Diencephalon (tissue), 1 donor: ENCODE measurements around the gene FLOT1. TPM values are rescaled to one million over a fixed set of nuclear protein-coding genes. Genes with fewer than 3 reads are reported as not detected.

Source experiments
- small RNA-seq: library from RNA; depleted of rRNA; stranded (forward); fragments of <200 nt; gene quantifications from one replicate; pipeline ENCODE3, GENCODE V24; 2014
- total RNA-seq: library from RNA; depleted of rRNA; stranded (reverse); fragments of >200 nt; gene quantifications from one replicate; pipeline ENCODE4 v1.2.3, GENCODE V29; 2014

FLOT1 gene, protein sequence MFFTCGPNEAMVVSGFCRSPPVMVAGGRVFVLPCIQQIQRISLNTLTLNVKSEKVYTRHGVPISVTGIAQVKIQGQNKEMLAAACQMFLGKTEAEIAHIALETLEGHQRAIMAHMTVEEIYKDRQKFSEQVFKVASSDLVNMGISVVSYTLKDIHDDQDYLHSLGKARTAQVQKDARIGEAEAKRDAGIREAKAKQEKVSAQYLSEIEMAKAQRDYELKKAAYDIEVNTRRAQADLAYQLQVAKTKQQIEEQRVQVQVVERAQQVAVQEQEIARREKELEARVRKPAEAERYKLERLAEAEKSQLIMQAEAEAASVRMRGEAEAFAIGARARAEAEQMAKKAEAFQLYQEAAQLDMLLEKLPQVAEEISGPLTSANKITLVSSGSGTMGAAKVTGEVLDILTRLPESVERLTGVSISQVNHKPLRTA
- total RNA-seq, result 62.5 TPM

DNA sequence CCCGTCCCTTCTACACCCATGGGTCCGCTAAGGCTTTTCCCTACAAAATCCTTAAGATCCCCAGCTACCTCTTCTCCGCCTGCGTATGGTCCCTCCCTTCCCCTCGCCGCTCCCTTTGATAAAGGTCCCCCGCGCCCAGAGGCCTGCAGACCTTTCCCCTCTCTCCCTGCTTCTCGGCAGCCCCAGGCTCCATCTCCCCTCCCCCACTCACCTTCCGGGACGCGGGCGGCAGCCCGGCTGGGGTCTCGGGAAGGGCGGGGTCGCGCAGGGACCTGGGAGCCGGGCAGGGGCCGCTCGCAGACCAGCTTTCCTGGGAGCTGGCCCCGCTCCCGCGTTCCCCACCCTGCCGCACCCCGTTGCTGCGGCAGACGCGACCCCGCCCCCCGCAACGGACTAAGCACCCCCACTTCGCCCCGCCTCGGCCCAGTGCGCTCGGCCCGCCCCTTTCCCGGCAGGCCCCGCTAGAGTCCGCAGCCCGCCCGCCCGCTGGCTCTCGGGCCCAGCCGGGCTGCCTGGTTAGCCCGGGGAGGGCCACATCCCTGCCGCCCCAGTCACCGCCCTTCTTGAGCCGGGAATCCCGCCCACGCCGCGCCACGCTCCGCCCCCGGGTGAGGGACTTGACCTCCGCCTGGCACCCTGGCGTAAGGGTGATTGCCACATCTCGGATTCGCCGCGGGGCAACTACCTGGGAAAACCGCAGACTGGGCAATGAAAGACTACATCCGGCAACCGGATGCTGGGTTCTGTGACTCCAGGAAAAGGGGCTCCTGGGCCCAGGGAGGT is at the start of gene FLOT1:
FLOT1 (minus strand) TSS at position 372 of the 783 bp plus-strand sequence. CDS start 498 bp downstream, outside the sequence.

DNA sequence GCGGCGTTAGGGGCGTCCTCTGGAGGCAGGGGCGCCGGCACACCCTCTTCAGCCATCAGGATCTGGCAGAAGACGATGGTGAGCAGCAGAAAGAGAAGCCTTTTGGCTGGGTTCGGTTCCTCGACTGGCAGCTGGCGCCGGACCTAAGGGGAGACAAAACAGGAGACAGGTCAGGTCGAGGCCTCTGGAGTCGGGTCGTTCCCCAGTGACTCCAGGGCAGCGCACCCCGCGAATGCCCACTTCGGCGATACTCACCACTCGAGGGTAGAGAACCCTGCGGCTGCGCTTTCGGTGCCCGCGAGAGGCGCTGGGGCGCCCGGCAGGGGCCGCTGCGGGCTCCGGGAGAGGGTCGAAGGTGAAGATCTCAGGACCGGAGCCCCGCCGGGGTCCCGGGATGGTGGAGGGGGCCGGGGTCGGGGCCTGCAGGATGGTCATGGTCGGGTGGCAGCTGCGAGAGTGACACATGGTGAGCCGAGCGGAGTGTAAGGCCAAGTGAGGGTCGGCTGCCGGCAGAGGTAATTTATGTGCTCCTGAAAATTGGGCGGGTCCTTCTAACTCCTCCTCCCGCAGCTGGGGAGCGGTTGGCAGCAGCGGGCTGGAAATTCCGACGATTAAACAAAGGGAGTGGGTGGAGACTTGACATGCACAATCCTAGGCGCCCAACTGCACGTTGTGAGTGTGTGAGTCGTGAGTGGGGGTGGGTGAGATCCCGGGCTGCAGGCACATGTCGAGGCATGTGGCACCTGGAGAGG is 1.7 kb upstream of the FLOT1 start, which contains the start of gene IER3:
IER3 (minus strand) TSS at position 494 of the 752 bp plus-strand sequence; CDS start at position 465, 29 bp downstream.

GRCh38 chr6:30719791-30720737 is 22.4 kb downstream of the FLOT1 start, which contains the start of gene TUBB:
TUBB (plus strand) TSS chr6:30720352; CDS start chr6:30720507, 155 bp downstream.

GRCh38 chr6:30717129-30717844 is 25.2 kb downstream of the FLOT1 start, which contains the start of gene MDC1:
MDC1 (minus strand) TSS chr6:30717281; CDS start chr6:30715175, 2,106 bp downstream.

GRCh38 chr6:30690403-30691207 is 51.9 kb downstream of the FLOT1 start, which contains the start of gene NRM:
NRM (minus strand) TSS chr6:30690984; CDS start chr6:30690974, 10 bp downstream.

GRCh38 chr6:30686009-30686907 is 56.2 kb downstream of the FLOT1 start, which contains the start of gene PPP1R18:
PPP1R18 (minus strand) TSS chr6:30686645; CDS start chr6:30686018, 627 bp downstream.

Small RNA genes lying within 50 kb of the gene (small RNA-seq; reads per million reads assigned to genes)
- gene RF00019 (not detected), gene RN7SL353P (not detected)

Other genes with a start within 250 kb of the FLOT1 start
- gene GNL1, start 186.2 kb downstream of the FLOT1 start, total RNA-seq, result 49.4 TPM
- gene PRR3, start 185.4 kb downstream of the FLOT1 start, total RNA-seq, result 13.4 TPM
- gene ABCF1, start 171.2 kb downstream of the FLOT1 start, total RNA-seq, result 36.0 TPM
- gene PPP1R10, start 125.4 kb downstream of the FLOT1 start, total RNA-seq, result 32.1 TPM
- gene MRPS18B, start 124.8 kb downstream of the FLOT1 start, total RNA-seq, result 84.4 TPM
- gene ATAT1, start 115.8 kb downstream of the FLOT1 start, total RNA-seq, result 55.1 TPM
- 12.0 TPM for gene C6orf136, start 95.6 kb downstream of the FLOT1 start, total RNA-seq
- 21.7 TPM for gene DHX16, start 69.7 kb downstream of the FLOT1 start, total RNA-seq
- gene PPP1R18, start 56.0 kb downstream of the FLOT1 start, total RNA-seq, result 26.8 TPM
- gene NRM, start 51.7 kb downstream of the FLOT1 start, total RNA-seq, result 2.1 TPM
- gene MDC1, start 25.4 kb downstream of the FLOT1 start, total RNA-seq, result 6.5 TPM
- gene TUBB, start 22.3 kb downstream of the FLOT1 start, total RNA-seq, result 1,178 TPM
- gene IER3, start 1.9 kb upstream of the FLOT1 start, total RNA-seq, result 3.5 TPM
- gene DDR1, start 141.8 kb upstream of the FLOT1 start, total RNA-seq, result 164 TPM
- gene GTF2H4, start 165.5 kb upstream of the FLOT1 start, total RNA-seq, result 26.5 TPM
- 33.0 TPM for gene VARS2, start 171.6 kb upstream of the FLOT1 start, total RNA-seq
- gene SFTA2, start 189.5 kb upstream of the FLOT1 start, total RNA-seq, result not detected
- gene MUCL3, start 198.3 kb upstream of the FLOT1 start, total RNA-seq, result not detected
- not detected for gene MUC21, start 241.0 kb upstream of the FLOT1 start, total RNA-seq